ENCODE measurements around the gene TMEM117. TPM values are rescaled to one million over a fixed set of nuclear protein-coding genes. Genes with fewer than 3 reads are reported as not detected.
"Not testable (repeated sequence)": the region's sequence is repeated elsewhere in the genome, so short reads cannot be mapped to it uniquely, and the experiment has no call there.

Gene TMEM117
- polyA plus RNA-seq, 1 donor, result 8.5 TPM

DNA sequence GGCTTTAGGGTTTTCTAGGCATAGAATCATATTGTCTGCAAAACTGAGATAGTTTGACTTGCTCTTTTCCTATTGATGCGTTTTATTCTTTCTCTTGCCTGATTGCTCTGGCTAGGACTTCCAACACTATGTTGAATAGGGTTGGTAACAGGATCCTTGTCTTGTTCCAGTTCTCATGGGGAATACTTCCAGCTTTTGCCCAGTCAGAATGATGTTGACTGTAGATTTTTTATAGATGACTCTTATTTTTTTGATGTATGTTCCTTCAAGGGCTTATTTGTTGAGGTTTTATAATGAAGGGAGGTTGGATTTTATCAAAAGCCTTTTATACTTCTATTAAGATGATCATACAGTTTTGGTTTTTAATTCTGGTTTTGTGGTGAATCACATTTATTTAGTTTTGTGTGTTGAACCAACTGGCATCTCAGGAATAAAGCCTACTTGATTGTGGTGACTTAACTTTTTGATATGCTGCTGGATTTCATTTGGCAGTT, 478.2 kb downstream of the TMEM117 start:
- no peak for DNase-seq

DNA sequence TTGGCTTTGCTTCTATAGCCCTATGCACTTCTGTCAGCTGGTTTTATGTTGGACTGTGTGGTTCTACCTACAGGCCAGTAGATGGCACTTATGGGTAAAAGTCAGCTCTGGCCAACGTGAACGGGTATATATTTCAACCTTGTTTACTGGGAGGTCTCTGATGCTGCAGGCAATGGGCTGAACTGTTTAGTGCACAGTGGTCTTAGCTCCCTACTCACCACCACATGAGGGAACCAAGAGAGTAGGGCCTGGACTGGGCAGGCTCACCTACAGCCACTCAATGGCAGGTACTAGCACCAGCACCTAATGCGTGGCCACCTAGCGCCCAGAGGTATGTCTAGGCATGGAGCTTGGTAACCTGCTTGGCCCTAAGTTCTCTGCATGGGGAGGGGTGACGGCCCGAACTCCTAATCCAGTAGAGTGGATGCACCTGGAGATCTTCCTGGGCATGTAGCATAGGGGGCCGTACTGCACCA, 481.8 kb downstream of the TMEM117 start:
- no peak for DNase-seq

DNA sequence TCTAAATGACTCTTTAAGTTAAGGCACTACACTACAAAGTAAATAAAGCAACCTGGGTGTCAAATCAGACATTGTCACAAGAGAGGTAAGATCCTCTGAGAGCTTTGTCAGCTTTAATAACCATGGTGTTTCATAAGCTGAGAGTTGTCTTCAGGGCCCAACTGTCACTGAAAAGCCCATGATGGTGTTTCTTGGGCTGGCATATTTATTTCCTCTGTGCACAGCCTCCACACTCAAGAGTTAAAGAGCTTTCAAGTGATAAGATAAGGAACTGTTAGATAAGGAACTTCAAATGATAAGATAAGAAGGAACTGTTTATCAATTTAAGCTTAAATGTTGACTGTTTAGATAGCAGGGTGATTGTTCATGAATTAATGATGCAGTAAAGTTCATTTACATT, 495.4 kb downstream of the TMEM117 start:
- no peak for DNase-seq

DNA sequence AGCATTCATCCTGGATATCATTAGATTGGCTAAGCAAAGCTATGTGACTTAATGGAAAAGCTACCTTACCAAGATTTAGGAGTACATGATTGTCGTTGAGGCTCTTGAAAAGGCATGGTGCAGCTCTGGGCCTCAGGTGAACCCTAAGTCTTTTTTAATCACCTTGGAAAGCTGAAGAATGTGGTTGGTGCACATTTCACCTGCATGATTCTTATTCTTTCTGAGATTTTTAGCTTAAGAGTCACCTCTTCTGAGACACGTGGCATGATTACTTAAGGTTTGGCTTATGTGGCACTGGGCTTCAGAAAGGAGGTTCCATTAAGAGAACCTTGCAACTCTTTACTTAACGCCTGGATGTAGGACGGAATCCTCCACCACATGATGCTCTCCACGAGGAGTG, 498.5 kb downstream of the TMEM117 start:
- DNase-seq, result no peak

DNA sequence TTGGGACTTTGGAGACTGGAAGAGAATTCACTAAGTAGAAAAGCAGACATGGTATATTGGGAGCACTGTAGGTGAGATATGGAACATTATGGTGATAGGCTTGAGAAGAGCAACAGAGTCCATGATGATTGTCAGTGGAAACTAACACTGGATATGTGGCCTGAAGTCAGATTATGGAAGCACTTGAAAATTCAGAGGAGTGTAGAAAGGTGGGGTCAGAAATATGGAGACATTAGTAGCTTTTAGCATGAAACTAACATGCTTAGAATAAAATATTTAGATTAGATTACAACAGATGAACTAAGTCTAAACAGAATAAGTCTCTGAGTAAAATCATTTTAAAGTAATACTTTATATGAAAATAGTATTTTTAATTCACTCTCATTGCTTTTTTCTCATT, 499.1 kb downstream of the TMEM117 start:
- DNase-seq, result no peak

DNA sequence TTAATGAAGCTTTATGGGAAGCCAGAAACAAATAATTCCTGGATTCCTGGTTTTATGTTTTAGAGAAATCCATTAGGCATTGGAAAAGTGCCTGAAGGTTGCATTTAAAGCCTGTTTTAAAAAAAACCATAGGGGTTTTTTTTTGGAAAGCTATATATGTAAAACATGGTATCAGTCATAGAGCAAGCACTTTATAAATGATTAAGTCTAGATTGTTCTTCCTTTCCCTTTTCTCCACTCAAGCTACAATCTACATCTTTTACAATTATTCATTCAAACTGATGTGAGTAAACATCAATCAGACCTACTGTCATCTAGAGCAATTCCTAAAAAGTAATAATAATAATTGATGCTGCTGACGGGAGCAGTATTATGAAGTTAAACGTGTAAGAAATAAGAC, 500.7 kb downstream of the TMEM117 start:
- no peak for DNase-seq

DNA sequence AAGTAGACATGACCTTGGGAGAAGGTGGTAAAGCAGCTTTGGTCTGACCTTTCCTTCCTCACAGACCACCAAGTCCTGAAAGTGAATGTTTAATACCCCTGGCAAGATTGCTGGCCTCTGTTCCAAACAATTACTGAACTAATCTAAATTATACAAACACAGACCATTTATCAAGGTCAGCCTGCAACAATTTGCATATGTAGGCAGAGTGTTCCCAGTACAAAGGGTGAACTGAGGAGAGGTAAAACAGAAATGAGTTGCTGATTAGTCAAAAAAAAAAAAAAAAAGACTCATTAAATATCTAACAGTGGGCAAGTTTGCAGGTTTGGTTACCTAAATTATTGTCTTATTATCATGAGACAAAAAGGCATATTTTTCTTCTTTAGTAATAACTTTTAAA, 506.5 kb downstream of the TMEM117 start:
- no peak for DNase-seq

DNA sequence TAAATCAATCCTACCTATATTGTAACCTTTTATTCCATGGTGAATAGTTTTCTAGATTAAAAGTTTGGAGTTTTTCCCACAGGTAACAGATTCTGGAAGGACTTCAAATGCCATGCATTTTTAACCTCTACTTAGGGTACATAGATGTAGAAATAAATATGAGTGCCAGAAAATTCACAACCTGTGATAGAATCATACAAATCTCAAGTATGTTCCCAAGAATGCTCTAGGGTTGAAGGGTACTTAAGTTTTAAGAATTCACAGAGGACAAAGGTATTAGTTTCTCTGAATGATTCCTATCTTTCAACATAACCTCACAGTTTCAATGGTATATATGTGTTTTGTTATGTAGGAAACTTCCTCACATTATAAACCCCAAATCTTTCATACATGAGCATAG, 511.3 kb downstream of the TMEM117 start:
- no peak for DNase-seq

DNA sequence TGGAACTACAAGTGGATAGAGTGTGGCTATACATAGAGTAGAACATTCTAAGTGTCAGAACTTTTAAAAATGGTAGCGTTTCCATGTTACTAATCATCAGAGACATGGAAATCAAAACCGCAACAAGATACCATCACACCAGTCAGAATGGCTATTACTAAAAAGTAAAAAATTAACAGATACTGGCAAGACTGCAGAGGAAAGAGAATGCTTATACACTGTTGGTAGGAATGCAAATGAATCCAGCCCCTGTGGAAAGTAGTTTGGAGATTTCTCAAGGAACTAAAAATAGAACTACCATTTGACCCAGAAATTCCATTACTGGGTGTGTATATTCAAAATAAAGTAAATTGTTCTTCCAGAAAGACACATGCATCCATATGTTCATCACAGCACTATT, 521.6 kb downstream of the TMEM117 start:
- DNase-seq, result no peak

DNA sequence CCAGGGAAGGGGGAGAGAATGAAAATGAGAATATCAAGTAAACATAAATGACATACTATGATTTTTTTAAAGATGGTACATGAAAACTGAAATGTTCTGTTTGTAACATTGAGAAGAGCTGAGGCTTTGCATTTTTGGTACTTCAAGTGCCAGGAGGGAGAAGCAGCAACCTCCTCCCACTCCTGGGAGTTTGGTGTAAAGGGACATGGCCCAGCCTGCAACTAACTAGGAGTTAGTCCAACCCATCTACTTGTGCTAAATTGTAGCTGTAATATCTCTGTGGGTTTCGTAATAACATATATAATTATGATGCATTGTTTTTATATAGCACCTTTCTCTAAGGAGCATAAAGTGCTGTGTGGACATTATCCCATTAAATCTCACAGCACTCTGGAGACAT, 522.8 kb downstream of the TMEM117 start:
- no peak for DNase-seq

DNA sequence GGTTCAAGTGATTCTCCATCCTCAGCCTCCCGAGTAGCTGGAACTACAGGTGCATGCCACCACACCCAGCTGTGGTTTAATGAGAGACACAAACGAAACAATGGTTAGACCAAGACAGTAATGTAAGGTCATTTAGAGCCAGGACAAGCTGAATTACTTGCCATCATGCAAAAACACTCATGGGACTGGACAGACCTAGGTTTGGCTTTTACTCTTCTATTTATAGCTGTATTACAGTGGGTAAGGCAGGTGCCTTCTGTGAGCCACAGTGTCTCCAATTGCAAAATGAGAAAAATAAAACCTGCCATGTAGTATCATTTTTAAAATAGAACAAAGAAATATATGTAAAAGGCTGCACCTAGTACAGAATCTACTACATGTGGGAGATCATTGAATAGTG, 527.1 kb downstream of the TMEM117 start:
- no peak for DNase-seq

DNA sequence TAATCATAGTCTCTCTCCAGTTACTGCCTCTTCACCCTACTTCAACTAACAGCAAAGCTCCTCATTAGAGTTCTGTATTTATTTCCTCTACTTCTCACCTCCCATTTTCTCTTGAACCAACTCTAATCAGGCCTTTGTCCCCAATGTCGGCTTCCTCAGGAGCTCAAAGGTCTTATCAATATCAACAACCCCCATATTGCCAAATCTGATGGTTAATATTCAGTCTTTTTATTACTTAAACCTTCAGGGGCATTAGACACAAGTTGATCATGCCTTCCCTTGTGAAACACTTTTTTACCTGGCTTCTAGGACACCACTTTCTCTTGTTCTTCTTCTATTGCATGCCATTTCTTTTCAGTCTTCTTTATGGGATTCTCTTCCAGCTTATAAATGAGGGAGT, 531.3 kb downstream of the TMEM117 start:
- DNase-seq, result no peak

DNA sequence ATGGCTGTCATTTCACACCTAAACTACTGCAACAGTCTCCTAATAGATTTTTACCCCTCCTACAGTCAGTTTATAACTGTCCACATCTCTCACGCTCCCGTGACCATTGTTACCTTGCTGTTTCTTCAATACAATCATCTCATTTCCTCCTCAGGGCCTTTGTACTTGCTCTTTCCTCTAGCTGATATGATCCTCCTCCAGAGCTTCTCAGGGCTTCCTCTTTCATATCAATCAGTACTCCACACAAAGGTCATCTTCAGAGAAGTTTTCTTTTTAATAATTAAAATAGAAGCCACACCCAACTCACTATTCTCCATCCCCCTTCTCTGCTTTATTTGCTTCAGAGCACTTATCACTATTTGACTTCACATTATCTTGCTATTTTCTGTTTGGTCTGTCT, 532.0 kb downstream of the TMEM117 start:
- DNase-seq, result no peak

DNA sequence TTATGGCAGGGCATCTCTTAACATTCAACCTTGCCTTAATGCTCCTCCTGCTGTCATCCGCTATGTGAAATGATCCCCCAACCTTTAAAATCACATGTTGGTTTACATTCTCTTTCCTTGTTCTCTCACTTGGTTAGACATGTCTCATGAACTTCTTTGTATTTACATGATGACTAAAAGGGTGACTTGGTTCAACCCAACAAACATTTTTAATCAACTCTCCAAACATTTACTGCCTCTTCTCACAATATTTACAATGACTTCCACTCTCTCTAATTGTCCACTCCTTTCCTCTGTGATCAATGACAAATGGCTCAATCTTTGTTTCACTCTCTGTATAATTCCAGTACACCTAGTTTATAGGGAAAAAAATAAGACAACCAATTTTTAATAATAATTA, 534.1 kb downstream of the TMEM117 start:
- no peak for DNase-seq

DNA sequence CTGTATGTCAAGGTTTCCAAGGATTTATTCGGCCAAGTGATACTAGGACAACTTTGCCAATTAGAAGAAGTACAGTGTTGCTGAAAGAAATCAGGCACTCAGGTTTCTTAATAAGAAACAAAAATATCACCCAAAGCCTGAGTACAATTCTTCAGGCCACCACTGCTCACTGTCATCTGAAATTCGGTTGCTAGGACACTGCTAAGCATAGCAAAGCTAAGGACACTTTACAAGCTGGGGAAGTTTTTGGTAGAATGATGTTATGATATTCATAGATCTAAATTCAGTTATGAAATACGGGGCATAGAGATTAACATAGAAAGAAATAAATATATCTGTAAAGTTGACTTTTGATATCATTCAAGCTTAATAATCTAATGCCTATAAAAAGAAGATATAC, 535.1 kb downstream of the TMEM117 start:
- DNase-seq, result no peak

DNA sequence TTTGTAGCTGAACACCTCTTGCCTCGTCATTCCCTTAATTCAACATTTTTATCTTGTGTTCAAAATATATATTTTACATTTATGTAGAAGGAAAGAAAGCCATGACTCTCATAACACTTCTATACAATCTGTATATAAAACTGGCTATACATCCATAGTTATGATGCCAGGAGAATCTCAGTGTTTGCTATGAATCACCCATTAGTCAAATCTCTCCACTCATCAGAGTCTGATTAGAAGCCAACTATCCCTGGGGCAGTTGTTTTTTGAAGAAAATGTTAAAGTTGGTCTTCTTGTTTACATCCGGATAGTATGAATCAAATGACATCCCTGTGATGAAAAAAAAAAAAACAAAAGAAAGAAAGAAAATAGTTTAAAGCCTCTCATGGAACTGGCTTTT, 536.4 kb downstream of the TMEM117 start:
- no peak for DNase-seq

DNA sequence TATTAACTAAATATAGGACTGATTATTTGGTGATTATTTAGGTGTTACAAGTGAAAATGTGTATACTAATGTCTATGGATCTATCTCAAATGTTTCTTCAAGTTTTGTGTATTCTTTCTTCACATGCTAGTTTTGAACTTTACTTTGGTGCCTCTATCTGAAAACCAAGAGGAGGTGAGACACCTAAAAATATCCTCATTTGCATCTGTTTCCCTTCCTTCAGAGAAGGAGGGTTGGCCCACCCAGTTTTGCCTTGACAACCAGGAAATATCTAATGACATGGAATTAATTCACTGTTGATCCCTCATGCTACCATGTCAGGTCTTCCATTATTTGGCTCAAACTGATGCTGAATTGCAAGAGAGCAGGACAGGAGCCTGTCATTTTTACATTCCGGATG, 539.8 kb downstream of the TMEM117 start:
- DNase-seq, result no peak

DNA sequence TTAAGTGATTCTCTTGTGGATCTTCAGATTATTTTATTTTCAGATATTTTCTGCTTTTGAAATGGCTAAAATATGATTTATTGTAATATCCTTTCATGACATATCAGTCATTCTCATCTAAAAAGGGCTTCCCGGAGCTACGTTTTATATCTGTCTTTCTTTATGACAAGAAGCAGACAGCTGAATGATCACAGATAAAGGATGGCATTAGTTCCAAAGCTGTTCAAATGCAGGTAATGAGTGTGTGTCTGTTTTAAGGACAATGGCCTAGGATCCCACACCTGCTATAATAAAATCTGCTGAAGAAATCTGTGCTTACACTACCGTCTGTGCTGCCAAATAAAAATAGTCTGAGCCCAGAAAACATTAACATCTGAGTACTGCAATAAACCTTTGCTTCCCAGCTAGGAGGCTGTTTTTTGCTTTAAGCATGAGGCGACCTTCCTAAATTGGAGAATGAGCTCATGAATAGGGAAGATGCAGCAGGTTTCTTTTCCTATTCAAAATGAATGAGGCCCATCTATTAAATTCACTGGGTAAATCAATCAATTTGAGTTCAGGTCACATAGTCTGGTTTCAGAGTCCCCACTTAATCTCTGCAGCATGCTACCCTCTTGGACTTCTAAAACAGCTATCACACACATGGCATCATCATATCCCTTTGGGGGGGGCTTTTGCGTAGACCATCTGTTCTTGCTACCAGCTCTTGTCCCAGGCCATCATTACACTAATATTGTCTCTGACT, 541.7 kb downstream of the TMEM117 start:
- peak; percentile 58 for DNase-seq

DNA sequence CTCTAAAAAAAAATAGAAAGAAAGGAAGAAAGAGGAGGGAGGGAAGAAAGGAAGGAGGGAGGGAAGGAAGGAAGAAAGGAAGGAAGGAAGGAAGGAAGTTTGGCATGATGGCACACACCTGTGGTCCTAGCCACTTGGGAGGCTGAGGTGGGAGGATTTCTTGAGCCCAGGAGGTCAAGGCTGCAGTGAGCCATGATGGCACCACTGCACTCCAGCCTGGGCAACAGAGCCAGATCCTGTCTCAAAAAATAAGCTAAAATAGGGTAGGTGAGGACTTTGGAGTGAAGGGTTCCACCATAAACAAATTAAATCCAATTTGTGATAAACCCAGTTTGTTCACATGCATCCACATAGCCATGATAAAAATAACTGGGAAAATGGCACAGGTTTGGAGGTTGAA, 543.2 kb downstream of the TMEM117 start:
- not testable (repeated sequence) for DNase-seq

DNA sequence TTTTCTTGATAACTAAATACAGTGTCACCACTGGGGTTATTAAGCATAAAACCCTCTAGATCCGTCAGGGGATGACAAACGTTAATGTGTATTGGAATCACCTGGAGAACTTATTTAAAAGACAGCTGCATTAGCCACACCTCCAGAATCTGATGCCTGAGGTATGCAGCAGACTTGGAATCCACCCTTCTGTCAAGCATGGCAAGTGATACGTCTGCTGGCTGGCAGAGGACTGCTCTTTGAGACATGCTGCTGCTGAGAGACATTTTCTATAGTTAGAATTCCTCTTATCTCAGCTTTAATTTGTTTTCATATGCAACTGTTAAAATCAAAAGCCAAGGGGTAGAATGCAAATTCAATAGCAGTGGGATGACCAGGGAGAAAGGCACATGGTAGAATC, 544.0 kb downstream of the TMEM117 start:
- no peak for DNase-seq

DNA sequence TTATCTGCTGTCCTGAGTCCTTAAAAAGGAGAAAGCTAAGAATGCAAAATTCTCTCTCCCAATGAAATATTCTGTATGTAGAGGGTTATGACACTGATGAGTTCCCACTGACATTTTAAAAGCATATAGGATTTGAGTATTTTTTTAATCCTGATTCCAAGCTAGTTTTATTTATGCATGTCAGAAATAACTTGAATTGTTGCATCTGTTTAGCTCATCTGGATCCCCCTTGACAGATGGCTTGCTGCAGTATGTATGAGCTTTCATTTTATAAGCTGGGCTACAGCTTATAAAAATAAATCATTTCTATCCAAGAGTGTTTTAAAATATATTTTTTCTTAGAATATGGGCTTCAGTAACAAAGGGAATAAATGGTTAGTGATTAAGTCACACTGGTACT, 545.0 kb downstream of the TMEM117 start:
- DNase-seq, result no peak

DNA sequence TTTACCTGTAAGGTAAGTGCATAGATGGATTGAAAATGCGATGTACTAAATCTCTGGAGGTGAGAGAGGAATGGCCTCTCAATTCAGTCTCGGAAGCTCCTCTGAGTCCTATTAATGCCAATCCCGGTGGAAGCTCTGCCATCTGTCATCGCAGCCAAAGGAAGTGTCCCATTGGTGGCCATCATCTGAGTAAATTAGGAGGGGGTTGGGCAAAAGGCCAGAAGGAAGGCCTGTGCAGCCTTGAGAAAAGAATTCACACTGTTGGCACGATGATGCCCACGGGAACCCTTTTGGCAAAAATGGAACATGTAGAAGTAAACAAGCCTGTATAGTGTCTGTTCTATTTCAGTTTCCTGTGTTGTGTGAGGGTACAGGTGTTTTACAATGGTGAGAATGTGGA, 545.5 kb downstream of the TMEM117 start:
- no peak for DNase-seq

DNA sequence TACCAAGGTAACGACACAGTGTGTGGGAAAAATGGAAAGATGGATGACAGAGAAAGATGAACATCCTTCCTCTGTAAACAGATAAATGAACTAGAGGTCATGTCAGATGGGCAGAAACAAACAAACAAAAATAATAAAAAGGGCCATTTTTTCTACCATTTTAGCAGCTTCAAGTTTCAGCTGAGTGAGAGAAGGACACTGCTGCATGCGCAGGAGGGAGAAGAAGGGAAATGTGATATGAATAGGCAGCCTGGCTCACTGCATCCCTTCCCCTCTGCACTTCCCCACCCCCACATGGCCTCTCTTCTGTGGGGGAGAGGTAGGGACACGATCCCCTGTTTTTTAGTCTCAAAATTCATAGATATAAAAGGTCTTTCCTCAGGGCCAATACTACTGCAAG, 548.3 kb downstream of the TMEM117 start:
- no peak for DNase-seq

DNA sequence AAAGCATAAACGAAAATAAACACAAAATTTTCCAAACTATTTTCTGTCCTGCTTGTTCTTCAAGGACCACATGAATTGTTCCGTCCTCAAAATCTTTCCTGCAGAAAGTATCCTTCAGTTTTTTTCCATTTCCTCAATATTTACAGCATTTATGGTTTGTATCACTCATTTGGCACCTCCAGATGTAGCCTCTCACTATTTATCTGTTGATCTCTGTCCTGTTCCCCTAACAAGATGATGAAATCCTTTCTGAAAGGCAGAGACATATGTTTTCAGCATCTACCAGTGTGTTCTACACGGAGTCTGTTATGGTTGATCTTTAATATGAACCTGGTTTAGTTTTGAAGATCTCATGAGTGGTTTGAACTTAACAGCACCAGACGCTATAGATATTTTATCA, 550.1 kb downstream of the TMEM117 start:
- no peak for DNase-seq

DNA sequence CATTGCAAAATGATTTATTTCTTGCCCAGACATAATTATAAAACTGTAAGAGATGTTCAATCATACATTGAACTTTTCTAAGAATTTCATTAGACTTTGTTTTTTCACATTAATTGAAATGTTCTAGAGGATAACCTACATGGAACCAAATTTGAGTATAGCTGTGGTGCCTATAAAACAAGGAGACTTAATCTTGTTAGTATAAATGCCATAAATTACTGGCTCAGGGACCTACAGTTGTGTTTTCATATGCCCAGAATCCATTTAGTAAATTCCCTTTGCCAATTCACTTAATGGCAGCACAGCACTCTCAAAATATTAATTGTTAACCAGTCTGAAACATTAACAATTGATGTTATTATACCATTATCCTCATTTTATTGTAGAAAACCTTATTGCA, 551.7 kb downstream of the TMEM117 start:
- no peak for DNase-seq
